HG03108 (cell line): ENCODE data around the gene SYNGR3.

ENCODE experiments used
- ATAC-seq: cut with Tn5 transposase; IDR thresholded peaks from one replicate; pipeline ENCODE4 v1.9.1; 2021; ENCODE audit warnings: moderate library complexity; ENCODE audit not compliant: unreplicated experiment

SYNGR3 gene

DNA sequence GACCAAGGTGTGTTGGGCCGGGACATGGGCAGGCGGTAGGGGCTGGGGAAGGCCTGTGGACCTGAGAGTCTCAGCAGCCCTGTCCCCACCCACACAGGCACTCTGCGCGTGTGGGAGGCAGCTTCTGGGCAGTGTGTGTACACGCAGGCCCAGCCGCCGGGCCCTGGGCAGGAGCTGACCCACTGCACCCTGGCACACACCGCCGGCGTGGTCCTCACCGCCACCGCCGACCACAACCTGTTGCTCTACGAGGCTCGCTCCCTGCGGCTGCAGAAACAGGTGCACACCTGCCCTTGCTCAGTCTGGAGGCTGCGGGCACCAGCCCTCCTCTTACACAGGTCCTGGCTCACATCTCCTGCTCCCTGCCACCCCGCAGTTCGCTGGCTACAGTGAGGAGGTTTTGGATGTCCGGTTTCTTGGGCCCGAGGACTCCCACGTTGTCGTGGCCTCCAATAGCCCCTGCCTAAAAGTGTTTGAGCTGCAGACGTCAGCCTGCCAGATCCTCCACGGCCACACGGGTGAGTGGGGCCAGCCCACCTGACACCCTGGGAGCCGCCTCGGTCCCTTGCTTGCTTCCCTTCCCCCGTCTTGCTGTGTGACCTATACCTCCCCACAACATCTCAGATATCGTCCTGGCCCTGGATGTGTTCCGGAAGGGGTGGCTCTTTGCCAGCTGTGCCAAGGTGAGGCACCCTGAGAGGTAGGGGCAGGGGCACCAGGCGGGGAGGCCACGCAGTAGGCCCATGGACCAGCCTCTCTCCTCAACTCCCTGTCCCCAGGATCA is 14.1 kb upstream of the SYNGR3 start:
- ATAC-seq: no peak

DNA sequence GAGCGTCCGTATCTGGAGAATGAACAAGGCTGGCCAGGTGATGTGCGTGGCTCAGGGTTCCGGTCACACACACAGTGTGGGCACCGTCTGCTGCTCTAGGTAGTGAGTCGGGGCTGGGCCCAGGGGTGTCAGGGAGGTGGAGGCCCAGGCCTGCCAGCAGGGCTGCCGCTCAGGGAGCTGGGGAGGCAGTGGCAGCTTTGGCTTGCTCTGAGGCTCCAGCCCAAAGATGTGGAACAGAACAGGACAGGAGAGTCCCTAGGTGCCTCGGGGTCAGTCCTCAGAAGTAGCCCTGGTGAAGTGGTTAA is 13.6 kb upstream of the SYNGR3 start:
- no peak for ATAC-seq

DNA sequence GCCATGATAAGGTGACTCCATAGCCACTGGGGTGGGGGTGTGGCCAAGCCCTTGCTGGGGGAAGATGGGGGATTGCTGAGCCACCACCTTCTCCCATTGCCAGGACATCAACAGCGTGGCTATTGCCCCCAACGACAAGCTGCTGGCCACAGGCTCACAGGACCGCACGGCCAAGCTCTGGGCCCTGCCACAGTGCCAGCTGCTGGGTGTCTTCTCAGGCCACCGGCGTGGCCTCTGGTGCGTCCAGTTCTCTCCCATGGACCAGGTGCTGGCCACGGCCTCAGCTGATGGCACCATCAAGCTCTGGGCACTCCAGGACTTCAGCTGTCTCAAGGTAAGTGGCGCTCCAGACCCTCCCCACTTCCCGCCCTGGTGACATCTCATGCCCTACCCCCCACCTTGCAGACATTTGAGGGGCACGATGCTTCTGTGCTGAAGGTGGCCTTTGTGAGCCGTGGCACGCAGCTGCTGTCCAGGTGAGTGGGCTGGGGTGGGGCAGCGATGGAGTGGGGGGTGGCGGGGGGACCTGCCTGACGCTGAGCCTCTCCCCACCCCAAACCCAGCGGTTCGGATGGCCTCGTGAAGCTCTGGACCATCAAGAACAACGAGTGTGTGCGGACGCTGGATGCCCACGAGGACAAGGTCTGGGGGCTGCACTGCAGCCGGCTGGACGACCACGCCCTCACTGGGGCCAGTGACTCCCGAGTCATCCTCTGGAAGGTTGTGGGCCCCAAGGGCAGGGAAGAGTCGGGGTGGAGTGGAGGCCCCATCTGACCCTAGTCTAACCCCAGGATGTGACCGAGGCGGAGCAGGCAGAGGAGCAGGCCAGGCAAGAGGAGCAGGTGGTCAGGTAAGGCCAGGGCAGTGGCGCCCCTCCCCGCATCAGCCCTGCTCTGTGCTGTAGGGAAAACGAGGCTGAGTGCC is 12.6 kb upstream of the SYNGR3 start:
- ATAC-seq: no peak

DNA sequence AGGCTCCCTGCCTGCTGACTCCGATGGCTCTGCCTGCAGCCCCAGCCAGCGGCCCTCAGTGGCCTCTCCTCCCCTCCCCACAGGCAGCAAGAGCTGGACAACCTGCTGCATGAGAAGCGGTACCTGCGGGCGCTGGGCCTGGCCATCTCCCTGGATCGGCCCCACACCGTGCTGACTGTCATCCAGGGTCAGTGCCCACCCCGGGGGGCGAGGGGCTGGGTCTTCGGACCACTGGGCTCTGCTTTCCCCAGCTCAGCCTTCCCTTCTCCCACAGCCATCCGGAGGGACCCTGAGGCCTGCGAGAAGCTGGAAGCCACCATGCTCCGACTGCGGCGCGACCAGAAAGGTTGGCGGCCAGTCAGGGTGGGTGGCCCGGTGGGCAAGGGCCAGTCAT is 11.9 kb upstream of the SYNGR3 start:
- no peak for ATAC-seq

DNA sequence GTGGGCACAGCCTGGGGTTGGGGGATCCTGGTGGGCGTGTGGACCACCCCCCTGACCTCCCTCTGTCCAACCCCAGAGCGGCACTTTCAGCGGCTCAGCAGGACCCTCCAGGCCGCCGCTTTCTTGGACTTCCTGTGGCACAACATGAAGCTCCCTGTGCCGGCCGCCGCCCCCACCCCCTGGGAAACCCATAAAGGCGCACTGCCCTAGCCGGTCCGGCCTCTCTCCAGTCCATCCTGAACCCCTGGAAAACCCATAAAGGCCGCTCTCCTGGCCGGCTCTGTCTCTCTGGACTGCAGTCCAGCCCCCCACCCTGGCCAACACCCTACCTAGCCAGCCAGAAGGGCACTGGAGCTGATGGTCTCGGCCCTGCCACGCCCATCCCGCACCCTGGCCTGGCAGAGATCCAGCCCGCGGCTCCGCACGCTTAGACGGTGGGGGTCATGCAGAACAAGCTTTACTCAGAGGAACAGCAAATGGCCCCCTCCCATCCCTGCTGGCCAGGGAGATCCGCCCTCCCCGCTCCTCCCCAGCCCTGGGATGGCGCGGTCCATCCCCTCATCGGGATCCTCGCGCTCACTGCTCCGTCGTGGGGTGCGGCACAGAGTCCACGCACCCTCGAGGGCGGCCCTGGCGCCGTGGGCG is 11.2 kb upstream of the SYNGR3 start:
- ATAC-seq: no peak

DNA sequence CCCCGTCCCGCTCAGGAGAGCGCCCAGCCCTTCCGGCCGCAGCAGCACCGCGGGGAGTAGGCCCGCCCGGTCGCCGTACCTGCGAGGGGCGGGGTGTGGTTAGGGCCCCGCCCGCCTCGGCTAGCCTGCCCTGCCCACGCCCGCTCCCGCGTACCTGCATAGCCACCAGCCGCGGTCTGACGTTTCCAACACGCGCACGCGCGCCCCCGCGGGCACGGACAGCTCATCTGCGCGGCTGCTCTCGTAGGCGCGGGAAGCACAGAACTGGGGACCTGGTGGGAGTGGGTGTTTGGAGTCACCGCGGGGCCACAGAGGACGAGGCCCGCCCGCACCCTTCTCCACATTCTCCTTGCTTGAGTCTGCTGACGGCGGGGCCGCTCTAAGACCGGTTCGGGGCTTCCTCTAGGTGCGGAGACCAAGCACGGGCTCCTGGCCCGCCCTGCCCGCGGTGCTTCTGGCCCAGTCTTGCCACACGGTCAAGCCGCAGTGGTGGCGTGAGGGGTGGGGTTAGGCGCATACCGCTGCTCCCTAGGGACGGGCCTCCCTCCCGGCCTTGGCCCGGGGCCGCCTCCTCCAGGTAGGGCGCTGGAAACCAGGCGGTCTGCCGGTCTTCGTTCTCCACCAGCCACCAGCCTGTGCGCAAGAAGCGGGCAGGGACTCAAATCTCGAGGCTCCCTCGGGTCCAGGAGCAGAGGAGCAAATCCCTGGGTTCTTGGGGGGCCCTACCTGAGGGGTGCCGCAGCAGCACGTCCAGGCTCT is 10.3 kb upstream of the SYNGR3 start:
- ATAC-seq: no peak

DNA sequence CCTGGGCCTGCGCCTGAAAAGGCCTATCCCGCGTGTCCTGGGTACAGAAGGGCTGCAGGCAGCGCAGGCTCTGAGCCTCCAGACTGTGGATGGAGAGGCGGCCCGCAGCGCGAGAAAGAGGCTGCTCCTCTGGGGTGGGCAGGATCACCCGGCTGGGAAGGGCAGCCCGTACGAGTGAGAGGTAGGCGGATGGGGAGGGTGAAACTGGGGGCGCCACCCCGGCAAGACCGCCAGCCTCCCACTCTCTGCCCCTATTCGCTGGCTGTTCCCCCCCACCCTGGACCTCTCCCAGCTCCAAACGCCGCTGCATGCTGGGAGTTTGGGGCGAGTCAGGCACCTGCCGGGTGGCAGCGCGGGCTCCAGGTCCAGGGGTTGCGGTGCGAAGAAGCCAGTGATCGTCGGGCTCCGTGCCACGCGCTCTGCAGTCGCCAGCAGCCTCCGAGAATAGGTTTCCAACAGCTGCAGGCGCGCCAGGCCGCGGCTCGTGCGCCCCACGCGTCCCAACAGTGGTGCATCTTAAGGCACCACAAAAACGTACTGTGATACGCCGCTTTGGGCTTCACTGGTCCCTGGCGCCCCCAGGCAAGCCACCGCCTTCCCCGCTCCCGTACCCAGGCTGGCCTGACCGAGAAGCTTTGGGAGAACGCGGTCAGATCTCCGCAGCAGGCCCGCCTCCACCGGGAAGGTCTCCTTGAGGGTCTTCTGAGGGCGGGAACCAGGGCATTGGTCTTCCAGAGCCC is 9.6 kb upstream of the SYNGR3 start:
- no peak for ATAC-seq

DNA sequence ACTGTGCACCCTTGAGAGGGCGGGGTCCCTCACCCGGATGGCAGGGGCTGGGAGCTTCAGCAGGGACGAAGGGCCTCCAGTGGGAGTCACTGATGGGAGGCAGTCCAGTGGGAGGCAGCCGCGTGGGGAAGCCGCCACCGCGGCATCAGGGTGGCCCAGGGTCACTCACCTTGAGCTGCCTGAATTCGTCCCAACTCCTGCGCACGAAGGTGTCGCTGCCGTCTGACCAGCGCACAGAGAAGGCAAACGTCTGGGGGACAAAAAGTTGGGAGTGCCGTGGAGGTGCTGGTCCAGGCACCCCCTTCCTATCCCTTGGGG is 9.0 kb upstream of the SYNGR3 start:
- no peak for ATAC-seq

DNA sequence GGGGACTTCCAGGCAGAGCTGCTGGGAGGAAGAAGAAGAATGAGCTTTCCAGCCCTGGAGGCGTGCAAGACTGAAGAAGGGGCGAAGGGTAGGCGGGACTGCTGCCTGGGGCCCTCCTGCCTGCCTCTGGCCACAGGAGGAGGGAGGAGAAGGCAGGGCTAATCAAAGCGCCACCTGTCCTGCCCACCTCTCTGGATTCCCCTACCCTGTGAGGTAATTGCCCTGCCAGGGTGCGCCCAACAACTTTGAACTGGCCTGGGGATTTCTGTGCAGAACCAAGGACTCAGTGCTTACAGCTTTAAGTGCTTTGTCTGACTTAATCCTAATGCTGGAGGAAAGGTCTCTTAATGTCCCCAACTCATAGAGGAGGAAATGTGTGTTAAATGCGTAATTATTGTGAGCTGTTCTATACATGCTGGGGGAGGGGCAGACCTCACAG is 8.4 kb upstream of the SYNGR3 start, which contains the start of gene NOXO1:
Gene NOXO1, minus strand, starts transcription at position 72 of the 439 bp plus-strand sequence. CDS start 290 bp downstream, outside the sequence.
- no peak for ATAC-seq

DNA sequence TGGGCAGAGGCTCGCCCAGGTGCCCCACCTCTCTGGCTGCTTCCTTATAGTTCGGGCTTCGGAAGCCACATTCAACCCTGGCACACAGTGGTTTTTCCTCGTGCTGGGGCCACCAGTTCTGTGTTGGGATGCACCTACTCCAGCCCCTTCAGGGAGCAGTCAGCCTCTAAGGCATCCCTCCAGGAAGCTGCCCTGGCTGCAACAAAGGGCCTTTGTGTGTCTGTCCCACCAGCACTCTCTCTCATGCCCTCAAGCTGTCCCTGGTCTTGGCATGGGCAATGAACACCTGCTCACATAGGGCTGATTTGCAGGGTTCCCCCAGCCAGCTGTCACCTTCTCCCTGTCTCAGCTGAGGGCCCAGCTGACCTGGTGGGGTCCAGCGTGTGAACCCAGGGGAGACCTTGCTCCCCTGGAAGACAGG is 7.7 kb upstream of the SYNGR3 start:
- no peak for ATAC-seq

DNA sequence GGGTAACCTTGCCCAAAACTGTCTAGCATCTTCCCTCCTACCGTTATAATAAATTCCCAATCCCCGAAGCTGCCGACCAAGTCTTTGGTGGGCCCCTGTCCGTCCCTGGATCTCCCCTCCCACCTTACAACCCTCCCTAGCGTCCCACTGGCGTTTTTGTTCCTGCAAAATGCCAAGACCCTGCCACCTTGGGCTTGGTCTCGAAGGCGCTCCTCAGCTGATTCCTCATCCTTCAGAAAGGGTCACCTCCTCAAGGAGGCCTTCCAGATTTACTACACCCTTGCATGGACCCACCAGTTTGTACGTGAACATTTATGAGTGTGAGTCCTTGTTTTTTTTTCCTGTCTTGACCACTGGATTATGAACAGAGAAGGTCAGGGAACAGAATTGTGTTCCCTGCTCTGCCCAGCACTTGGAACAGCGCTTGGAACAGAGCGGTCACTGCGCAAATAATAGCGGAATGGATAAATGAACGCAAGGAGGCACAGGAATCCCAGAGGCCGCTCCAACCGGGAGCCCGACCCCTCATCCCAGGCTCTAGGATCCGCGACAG is 6.7 kb upstream of the SYNGR3 start:
- ATAC-seq: no peak

DNA sequence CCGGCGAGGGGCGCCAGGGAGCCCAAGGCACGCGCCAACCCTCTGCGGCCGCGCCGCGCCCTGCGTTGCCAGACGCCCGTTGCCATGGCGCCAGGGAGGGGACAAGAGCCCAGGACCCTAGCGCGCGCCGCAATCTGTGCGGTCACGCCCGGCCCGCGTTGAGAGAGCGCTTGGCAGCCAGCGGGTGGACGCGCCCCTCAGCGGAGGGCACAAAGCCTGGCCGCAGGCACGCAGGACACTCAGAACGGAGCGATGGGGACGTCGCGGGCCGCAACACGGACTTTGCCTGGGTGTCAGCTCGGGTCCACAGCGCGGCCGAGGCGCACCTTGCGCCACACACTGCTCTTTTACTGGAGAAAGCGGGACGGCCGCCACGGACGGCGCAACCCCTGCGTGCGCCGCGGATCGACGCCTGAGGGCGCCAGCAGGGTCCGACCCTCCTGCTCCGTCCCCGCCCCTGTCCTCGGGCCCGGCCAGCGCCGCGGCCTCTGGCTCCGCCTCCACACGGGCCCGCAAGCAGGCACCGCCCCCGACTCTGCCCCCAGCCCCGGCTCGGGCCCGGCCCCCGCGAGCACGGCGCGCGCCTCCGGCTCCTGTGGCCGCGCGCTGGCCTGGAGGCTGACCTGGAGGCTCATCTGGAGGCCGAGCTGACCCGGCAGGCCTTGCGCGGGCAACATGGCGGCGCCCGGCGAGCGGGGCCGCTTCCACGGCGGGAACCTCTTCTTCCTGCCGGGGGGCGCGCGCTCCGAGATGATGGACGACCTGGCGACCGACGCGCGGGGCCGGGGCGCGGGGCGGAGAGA is 6.0 kb upstream of the SYNGR3 start, which contains the start of gene GFER:
Gene GFER, plus strand, starts transcription at position 650 of the 803 bp plus-strand sequence. Its CDS starts 26 bp downstream, at position 676.
- peak; percentile 79 for ATAC-seq

DNA sequence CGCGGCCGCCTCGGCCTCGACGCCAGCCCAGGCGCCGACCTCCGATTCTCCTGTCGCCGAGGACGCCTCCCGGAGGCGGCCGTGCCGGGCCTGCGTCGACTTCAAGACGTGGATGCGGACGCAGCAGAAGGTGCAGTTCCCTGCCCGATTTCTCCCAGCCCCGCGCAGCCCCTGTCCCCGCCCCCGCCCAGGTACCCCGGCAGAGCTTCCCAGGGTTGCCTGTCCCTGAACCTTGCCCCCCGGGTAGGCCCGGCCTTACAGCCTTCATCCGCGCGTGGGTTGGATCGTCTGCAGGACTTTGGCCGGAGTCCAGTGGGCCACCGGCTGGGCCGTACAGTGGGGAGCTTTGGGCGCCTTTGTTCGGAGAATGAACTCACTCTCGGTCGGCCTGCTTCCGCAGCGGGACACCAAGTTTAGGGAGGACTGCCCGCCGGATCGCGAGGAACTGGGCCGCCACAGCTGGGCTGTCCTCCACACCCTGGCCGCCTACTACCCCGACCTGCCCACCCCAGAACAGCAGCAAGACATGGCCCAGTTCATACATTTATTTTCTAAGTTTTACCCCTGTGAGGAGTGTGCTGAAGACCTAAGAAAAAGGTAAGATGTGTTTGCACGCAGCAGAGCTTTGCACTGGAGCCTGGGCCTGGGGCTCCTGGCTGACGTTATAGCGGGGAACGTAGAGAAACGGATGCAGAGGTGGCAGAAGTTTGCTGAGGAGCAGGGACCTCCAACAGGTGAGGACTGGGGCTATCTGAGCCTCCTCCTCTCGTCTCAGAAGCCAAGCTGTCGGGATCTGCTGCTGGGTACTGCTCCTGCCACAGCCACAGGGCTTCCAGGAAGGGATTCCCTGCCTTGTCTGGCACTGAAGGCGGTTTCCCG is 5.2 kb upstream of the SYNGR3 start:
- ATAC-seq: no peak

DNA sequence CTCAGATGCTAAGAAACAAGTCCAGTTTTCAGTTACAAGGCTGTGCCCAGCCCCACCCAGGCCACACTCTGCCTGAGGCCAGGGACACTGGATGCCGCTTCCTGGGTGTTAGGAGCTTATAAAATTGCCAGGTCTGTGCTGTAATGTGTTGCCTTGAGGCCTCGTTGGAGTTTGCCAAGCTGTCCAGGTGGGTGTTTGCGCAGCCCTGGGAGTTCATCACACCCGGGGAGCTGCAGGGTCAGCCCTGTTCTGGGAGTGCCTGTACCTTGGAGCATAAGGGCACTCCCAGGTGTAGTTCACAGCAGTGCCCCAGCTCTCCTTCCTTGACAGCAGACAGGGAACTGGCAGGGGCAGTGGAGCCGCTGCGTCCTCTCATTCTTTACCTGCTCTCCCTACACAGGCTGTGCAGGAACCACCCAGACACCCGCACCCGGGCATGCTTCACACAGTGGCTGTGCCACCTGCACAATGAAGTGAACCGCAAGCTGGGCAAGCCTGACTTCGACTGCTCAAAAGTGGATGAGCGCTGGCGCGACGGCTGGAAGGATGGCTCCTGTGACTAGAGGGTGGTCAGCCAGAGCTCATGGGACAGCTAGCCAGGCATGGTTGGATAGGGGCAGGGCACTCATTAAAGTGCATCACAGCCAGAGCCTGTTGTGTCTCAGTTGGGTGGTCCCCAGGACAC is 4.2 kb upstream of the SYNGR3 start:
- no peak for ATAC-seq

DNA sequence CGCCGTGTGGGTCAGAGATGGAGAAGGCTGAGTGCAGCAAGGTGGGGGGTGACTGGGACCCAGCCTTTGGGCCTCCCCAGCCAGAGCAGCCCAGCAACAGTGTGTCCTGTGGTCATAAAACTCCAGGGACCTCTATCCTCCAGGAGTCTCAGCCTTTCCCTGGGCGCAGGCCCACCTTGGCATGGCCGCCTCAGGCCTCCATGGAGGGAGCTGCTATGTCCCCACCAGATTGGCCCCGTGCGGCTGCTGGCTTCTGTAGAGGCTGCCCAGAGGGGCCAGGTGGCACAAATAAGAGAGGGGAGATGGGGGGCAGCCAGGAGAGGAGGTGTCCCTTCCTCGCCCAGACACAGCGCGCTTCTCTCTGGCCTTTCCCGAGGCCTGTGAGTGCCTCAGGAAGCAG is 2.6 kb upstream of the SYNGR3 start:
- no peak for ATAC-seq

DNA sequence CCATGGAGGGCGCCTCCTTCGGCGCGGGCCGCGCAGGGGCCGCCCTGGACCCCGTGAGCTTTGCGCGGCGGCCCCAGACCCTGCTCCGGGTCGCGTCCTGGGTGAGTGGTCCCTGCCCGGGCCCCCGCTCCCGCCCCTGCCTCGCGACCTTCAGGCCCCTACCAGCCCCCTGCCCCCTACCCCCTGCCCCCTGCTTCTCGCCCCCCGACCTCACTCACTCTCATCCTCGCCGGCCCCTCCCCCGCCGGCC is 256 bp downstream of the SYNGR3 start:
- no peak for ATAC-seq

DNA sequence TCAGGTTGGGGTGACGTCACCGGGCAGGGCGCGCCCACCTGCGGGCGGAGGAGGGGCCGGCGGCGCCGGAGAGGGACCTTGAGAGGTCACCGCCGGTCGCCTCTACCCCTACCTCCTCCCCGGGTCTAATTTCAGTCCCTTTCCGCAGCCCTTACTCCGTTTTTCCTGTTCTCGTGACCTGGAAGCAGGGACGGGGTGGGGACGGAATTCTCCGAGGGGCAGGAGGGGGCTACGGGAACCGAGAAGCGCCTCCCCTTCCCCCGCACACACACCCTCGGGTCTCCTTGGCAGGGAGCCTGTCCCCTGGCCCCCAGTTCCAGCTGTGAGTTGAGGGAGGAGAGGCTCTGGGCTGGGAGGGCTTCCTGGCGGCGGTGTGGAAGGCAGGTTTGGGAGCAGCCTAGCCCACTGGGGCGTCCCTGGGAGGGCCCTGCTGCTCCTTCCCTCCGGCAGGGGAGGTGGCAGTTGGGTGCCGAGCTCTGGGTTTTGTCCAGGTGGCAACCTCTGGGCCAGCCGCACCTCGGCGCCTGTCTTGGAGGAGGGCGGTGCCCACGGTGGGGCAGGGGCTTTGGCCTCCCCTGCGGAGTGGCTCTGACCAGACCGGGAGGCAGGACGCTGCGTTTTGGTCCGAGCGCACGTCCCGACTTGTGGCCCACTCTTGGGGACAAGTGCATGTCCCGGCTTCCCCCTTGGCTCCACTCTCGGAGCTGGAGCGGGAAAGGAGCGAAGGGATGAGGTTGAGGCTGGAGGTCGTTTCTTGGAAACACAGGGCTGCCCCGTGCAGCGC is 773 bp downstream of the SYNGR3 start:
- no peak for ATAC-seq
